Stimulated activated CD4-positive, alpha-beta T cell treated with anti-CD3 and anti-CD28 coated beads, Interleukin-2, amount 100 ng/mL, for 24 hours (primary cell): ENCODE results near the gene CRIP3.
"Not testable (repeated sequence)": the region's sequence is repeated elsewhere in the genome, so short reads cannot be mapped to it uniquely, and the experiment has no call there.

Source experiments
- DNase-seq, 2 donors: peaks; one replicate each; pipeline ENCODE4 v3.0.0-alpha.2; 2020

Gene CRIP3

GRCh38 chr6:43308101-43308989, at the start of gene CRIP3:
TSS of gene CRIP3 (minus strand) at chr6:43308826. CDS start at chr6:43308792, 34 bp downstream.
- peak; percentile 47 to 71 for DNase-seq

- DNase-seq: no peak
Observed at GRCh38 chr6:43355862-43356590, 47.4 kb upstream of the CRIP3 start.

GRCh38 chr6:43351951-43352350, 43.3 kb upstream of the CRIP3 start:
- DNase-seq: not testable (repeated sequence)

- no peak for DNase-seq
Observed at GRCh38 chr6:43347444-43347843, 38.8 kb upstream of the CRIP3 start.

- no peak for DNase-seq
Observed at GRCh38 chr6:43347021-43347420, 38.4 kb upstream of the CRIP3 start.

GRCh38 chr6:43346243-43346642, 37.6 kb upstream of the CRIP3 start:
- DNase-seq: not testable (repeated sequence)

- no peak for DNase-seq
Observed at GRCh38 chr6:43339168-43339567, 30.5 kb upstream of the CRIP3 start.

- DNase-seq: no peak
Observed at GRCh38 chr6:43338243-43338642, 29.6 kb upstream of the CRIP3 start.

- no peak for DNase-seq
Observed at GRCh38 chr6:43336382-43336781, 27.8 kb upstream of the CRIP3 start.

- no peak for DNase-seq
Observed at GRCh38 chr6:43335469-43335868, 26.8 kb upstream of the CRIP3 start.

- DNase-seq: no peak
Observed at GRCh38 chr6:43334466-43335095, 26.0 kb upstream of the CRIP3 start.

- DNase-seq: no peak
Observed at GRCh38 chr6:43331891-43332290, 23.3 kb upstream of the CRIP3 start.

- no peak for DNase-seq
Observed at GRCh38 chr6:43331470-43331869, 22.8 kb upstream of the CRIP3 start.

GRCh38 chr6:43328528-43328927, 19.9 kb upstream of the CRIP3 start:
- no peak for DNase-seq

GRCh38 chr6:43325876-43326275, 17.2 kb upstream of the CRIP3 start:
- no peak for DNase-seq

GRCh38 chr6:43318011-43318410, 9.4 kb upstream of the CRIP3 start:
- DNase-seq: no peak

- DNase-seq: no peak
Observed at GRCh38 chr6:43313813-43314212, 5.2 kb upstream of the CRIP3 start.

- DNase-seq: no peak
Observed at GRCh38 chr6:43311666-43312065, 3.0 kb upstream of the CRIP3 start.

GRCh38 chr6:43310624-43311023, 2.0 kb upstream of the CRIP3 start:
- DNase-seq: no peak

GRCh38 chr6:43310134-43310533, 1.5 kb upstream of the CRIP3 start:
- DNase-seq: no peak

GRCh38 chr6:43308990-43309477, 408 bp upstream of the CRIP3 start:
- DNase-seq: no peak

GRCh38 chr6:43307451-43308100, 1.1 kb downstream of the CRIP3 start:
- no peak for DNase-seq

- DNase-seq: no peak
Observed at GRCh38 chr6:43306086-43306485, 2.5 kb downstream of the CRIP3 start.
